HepG2 (cell line): ENCODE results near the gene DELE1. TPM values are rescaled to one million over a fixed set of nuclear protein-coding genes. Genes with fewer than 3 reads are reported as not detected.

Experiments
- ATAC-seq: fragments of 200-7000 bp; cut with Tn5 transposase; 3 replicates; pipeline ENCODE4 v1.9.1; 2020; ENCODE audit warnings: mild to moderate bottlenecking, moderate library complexity
- BruUV-seq: library from RNA; stranded (reverse); fragments of 400-500 nt; replicated peaks from 2 replicates; lab custom pipeline; 2021; lab: Mats Ljungman, UMichigan
- CTCF ChIA-PET: fragments of 300-600 bp; formaldehyde crosslinking; extraction: SDS; loops from one replicate; lab custom pipeline; 2021; ENCODE audit warnings: low total read pairs, inconsistent platforms, low intra/inter-chr PET ratio; lab: Yijun Ruan, JAX
- POLR2A ChIA-PET: fragments of 350-600 bp; sonication (Branson Sonifier 250); formaldehyde crosslinking; loops from one replicate; lab custom pipeline; 2020; ENCODE audit warnings: antibody characterized with exemption, inconsistent platforms; lab: Yijun Ruan, JAX
- DNase-seq: peaks from one replicate; pipeline ENCODE4 v3.0.0-alpha.2; 2015; ENCODE audit warnings: low spot score
- FAIRE-seq: peaks from 3 replicates; lab custom pipeline; 2011; peaks lifted over from hg19 to GRCh38; lab: Jason Lieb, UNC
- H2AFZ ChIP-seq: one replicate; pipeline ENCODE4 v1.6.1; 2011; ENCODE audit warnings: low read length, inconsistent platforms
- H3K27ac ChIP-seq: fragments of 300-600 bp; 3 replicates; pipeline ENCODE4 v1.8.0; 2011; ENCODE audit warnings: mixed run types, mild to moderate bottlenecking, mixed read lengths, low read length, inconsistent platforms; ENCODE audit not compliant: insufficient read depth; ENCODE audit errors: extremely low read length
- H3K27me3 ChIP-seq, 2 experiments: fragments of 200-600 bp in 1 of 2; 2 replicates in 1 of 2; 3 replicates in 1 of 2; pipeline versions ENCODE4 v1.6.0 to v1.8.0; 2011; ENCODE audit warnings: low read length in 2 of 2, mild to moderate bottlenecking in 2 of 2, moderate library complexity in 2 of 2, inconsistent platforms in 1 of 2; ENCODE audit not compliant: insufficient read depth in 2 of 2, control insufficient read depth in 1 of 2
- H3K36me3 ChIP-seq, 2 experiments: fragments of 200-600 bp in 1 of 2; replicated peaks in 1 of 2; 2 replicates in 1 of 2; 3 replicates in 1 of 2; pipeline versions ENCODE4 v1.5.1 to v1.8.0; 2011; ENCODE audit warnings: low read length in 2 of 2, inconsistent platforms in 1 of 2; ENCODE audit not compliant: insufficient read depth in 2 of 2, control insufficient read depth in 1 of 2
- H3K4me1 ChIP-seq: 2 replicates; pipeline ENCODE4 v1.5.1; 2012; ENCODE audit warnings: low read length, inconsistent platforms; ENCODE audit not compliant: insufficient read depth
- H3K4me2 ChIP-seq: 2 replicates; pipeline ENCODE4 v1.6.0; 2011; ENCODE audit warnings: low read depth, low read length, inconsistent platforms
- H3K4me3 ChIP-seq, 3 experiments: fragments of 200-600 bp in 1 of 3; sonication (generic), shearing (Covaris generic) in 1 of 3; replicated peaks in 1 of 3; 2 replicates each; pipeline ENCODE4 v1.5.1; 2011 to 2016; ENCODE audit warnings: low read length in 3 of 3, inconsistent platforms in 2 of 3, low read depth in 2 of 3, mild to moderate bottlenecking in 2 of 3, control low read depth in 1 of 3, mixed read lengths in 1 of 3; ENCODE audit not compliant: insufficient read depth in 1 of 3
- H3K79me2 ChIP-seq: one replicate; pipeline ENCODE4 v1.6.1; 2011; ENCODE audit warnings: low read length, inconsistent platforms; ENCODE audit not compliant: insufficient read depth
- H3K9ac ChIP-seq: 2 replicates; pipeline ENCODE4 v1.6.0; 2011; ENCODE audit warnings: mild to moderate bottlenecking, low read depth, low read length, inconsistent platforms; ENCODE audit not compliant: insufficient read depth
- H3K9me3 ChIP-seq: 2 replicates; pipeline ENCODE4 v1.5.1; 2012; ENCODE audit warnings: mild to moderate bottlenecking, low read length
- H4K20me1 ChIP-seq: 2 replicates; pipeline ENCODE4 v1.6.0; 2011; ENCODE audit warnings: inconsistent platforms, mild to moderate bottlenecking, low read length, moderate library complexity; ENCODE audit not compliant: insufficient read depth
- ATF7 ChIP-seq, 2 experiments: fragments of 450-650 bp in 1 of 2; sonication (generic) in 1 of 2; formaldehyde crosslinking in 1 of 2; IDR thresholded peaks; 2 replicates each; pipeline versions ENCODE4 v1.4.0 to v1.6.1; 2016 to 2020; ENCODE audit warnings: antibody characterized with exemption in 1 of 2, mild to moderate bottlenecking in 1 of 2, missing genetic modification reagents in 1 of 2
- ZKSCAN1 ChIP-seq: fragments of 150-350 bp; IDR thresholded peaks from 2 replicates; pipeline ENCODE4 v1.6.1; 2014; ENCODE audit warnings: low read length
- ZNF768 ChIP-seq: sonication (generic); formaldehyde crosslinking; IDR thresholded peaks from 2 replicates; pipeline ENCODE4 v1.4.0; 2020; ENCODE audit warnings: missing genetic modification reagents
- WGBS: methylation state at CpG from one replicate; pipeline ENCODE4 v1.1.6; 2017; ENCODE audit warnings: low lambda C conversion rate; 5-methylcytosine and 5-hydroxymethylcytosine counted together
- in situ Hi-C: cut with HindIII; loops from 2 replicates; pipeline ENCODE4 v1.10.0; 2017; ENCODE audit warnings: low pct_unique_long_range_greater_than_20kb; ENCODE audit not compliant: extremely low pct_ligation_motif_present
- intact Hi-C: fragments of 100-400 bp; cut with micrococcal nuclease; formaldehyde crosslinking; loops from one replicate; pipeline ENCODE4 v1.10.0; 2022; ENCODE audit not compliant: unreplicated experiment
- polyA plus RNA-seq, 8 experiments: library from polyadenylated mRNA; depleted of rRNA in 3 of 8; stranded (reverse) in 7 of 8; unstranded in 1 of 8; fragments of >200 nt; fragmentation: Illumina TruSeq in 4 of 8; extraction: Trizol in 4 of 8; gene quantifications; 2 replicates each; pipeline versions ENCODE4 v1.2.1 to v1.2.3, GENCODE V29; 2011 to 2016; ENCODE audit warnings: low read depth in 4 of 8, missing spikeins in 1 of 8, mixed read lengths in 1 of 8; ENCODE audit not compliant: insufficient read depth in 1 of 8
- total RNA-seq, 5 experiments: library from RNA; depleted of rRNA; stranded (reverse); fragments of >200 nt; fragmentation: Illumina TruSeq; extraction: Trizol; gene quantifications; 2 replicates each; pipeline ENCODE4 v1.2.3, GENCODE V29; 2016; ENCODE audit warnings: low read depth in 1 of 5

The DELE1 gene
- total and polyA plus RNA-seq, 2 of the 13 experiments (the other 11 are each of a cell fraction or from before 2014, with no cell fraction given): 57.5 to 90.3 TPM

DNA sequence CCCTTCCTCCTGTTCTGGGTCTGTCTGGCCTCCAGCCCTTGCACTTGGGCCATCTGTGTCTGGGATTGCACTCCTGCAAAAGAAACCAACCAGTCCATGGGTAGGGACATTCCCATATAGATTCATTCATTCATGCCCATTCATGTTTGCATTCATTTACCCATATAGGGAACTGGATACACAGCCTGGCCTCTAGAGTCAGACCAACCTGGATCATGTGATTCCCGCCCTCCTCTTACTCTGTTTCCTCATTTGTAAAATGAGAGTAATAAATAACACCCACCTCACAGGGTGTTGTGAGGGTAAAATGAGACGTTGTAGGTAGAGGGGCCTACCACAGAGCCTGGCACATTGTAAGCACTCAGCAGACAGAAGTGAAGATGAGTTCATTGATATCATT is 25.8 kb downstream of the DELE1 start:
- ATAC-seq: no peak
- no peak for FAIRE-seq
- Histone ChIP-seq H3K27ac (no peak overlapping the region), H3K9me3 (no peaks in the 10 kb centered on the region), H4K20me1 (no peaks in the 10 kb centered on the region), H3K4me1 (no peaks in the 10 kb centered on the region), H3K36me3 (no peaks in the 10 kb centered on the region), H3K79me2 (no peaks in the 10 kb centered on the region), H3K27me3 (no peaks in the 10 kb centered on the region), H3K4me2 (no peak overlapping the region), H3K4me3 (no peak overlapping the region), H2AFZ (no peak overlapping the region), H3K9ac (no peak overlapping the region)
- CTCF ChIA-PET: no interaction called here
- intact Hi-C loops (no loop called here), in situ Hi-C loops (no loop called here)
- no peak for TF ChIP-seq ZNF768 (CRISPR knock-in tag)
- no peak for DNase-seq
- 41% methylated on average over 2 of the region's 2 CpGs for WGBS
- BruUV-seq: no TSS peak
- POLR2A ChIA-PET: no interaction called here

DNA sequence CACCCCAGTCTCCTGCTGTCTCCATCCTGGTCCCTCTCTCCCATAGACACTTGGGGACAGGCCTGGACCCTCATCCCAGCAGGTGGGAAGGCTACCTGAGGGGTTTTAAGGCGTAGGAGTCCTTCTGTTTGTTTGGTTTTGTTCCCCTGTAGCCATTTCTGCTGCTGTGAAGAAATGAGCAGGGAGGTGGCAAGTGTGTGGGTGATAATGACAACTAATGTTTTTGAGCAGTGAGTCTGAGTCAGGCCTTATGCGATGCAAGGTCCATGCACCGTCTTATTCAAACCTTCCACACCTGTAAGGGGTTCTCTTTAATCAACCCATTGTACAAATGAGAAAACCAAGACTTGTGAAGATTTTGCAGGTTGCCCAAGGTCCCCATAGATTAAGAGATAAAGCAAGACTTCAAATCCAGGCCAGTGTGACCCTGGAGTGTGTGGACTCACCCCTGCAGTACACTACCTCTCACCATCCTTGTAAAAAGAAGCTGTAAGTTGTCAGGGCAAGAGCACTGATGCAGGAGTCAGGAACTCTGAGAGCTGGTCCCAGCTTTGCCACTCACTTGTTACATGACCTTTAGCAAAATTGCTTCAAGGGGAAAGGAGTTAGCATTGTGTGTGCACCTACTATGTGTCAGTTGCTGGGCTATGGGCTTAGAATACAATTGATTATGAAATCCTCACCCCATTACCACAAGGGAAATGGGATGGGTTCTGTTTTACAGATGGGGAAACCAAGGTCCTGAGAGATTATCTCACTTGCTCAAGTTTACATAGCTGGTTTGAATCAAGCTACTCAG is 26.7 kb downstream of the DELE1 start:
- H4K20me1 ChIP-seq: no peaks in the 10 kb centered on the region
- intact Hi-C loops (no loop called here), in situ Hi-C loops (no loop called here)
- no peaks in the 10 kb centered on the region for H3K9me3 ChIP-seq
- 47% methylated on average over 3 of the region's 3 CpGs for WGBS
- ATAC-seq: no peak
- no peak overlapping the region for H3K9ac ChIP-seq
- no peak overlapping the region for H3K4me2 ChIP-seq
- no TSS peak for BruUV-seq
- no peak for FAIRE-seq
- ChIA-PET POLR2A (no interaction called here), CTCF (no interaction called here)
- H3K79me2 ChIP-seq: no peaks in the 10 kb centered on the region
- no peaks in the 10 kb centered on the region for H3K4me1 ChIP-seq
- no peaks in the 10 kb centered on the region for H3K36me3 ChIP-seq
- no peak overlapping the region for H2AFZ ChIP-seq
- no peak overlapping the region for H3K27ac ChIP-seq
- no peaks in the 10 kb centered on the region; a peak in 1 of 5 replicates for H3K27me3 ChIP-seq
- no peak for DNase-seq
- no peak overlapping the region for H3K4me3 ChIP-seq
- TF ChIP-seq ZKSCAN1 (peak; percentile 59; the same call in 1 of the 2 replicates), ATF7 (IDR thresholded peaks at IDR 0.05) (no peak), ATF7 (CRISPR knock-in tag; IDR thresholded peaks at IDR 0.05) (no peak)
